T-cell (primary cell): ENCODE measurements around the gene COX6B2. TPM values are rescaled to one million over a fixed set of nuclear protein-coding genes. Genes with fewer than 3 reads are reported as not detected.

Experiments
- ATAC-seq, 4 experiments: fragments of 200-7000 bp in 3 of 4; fragments of 150-1000 bp in 1 of 4; cut with Tn5 transposase; replicated peaks in 1 of 4; 1 replicate in 3 of 4; 2 replicates in 1 of 4; pipeline ENCODE4 v1.10.0; 2021; ENCODE audit warnings: moderate library complexity in 3 of 4, mild to moderate bottlenecking in 2 of 4, moderate number of reproducible peaks in 1 of 4
- CTCF ChIA-PET, 2 donors: fragments of 300-600 bp; sonication (Branson Sonifier 250); formaldehyde crosslinking; loops; one replicate each; lab custom pipeline; 2022; ENCODE audit warnings: antibody characterized with exemption in 2 of 2; lab: Charles Lee
- POLR2A ChIA-PET, 2 donors: fragments of 300-600 bp; sonication (Branson Sonifier 250); formaldehyde crosslinking; loops; one replicate each; lab custom pipeline; 2022; ENCODE audit warnings: antibody characterized with exemption in 2 of 2; lab: Charles Lee
- DNase-seq, 35 experiments: peaks; one replicate each; pipeline versions ENCODE4 v3.0.0 to v3.0.0-alpha.2; 2013 to 2023
- H3K27ac ChIP-seq: one replicate; pipeline ENCODE4 v1.5.1; 2013; ENCODE audit warnings: low read length
- H3K27me3 ChIP-seq, 2 experiments: replicated peaks in 1 of 2; 1 replicate in 1 of 2; 2 replicates in 1 of 2; pipeline versions ENCODE4 v1.6.1 to v1.7.0; 2013; ENCODE audit warnings: low read length in 1 of 2, mixed read lengths in 1 of 2; ENCODE audit not compliant: control insufficient read depth in 2 of 2, insufficient read depth in 2 of 2; ENCODE audit errors: extremely low read depth in 1 of 2
- H3K36me3 ChIP-seq, 2 donors: 1 replicate in 1 of 2; 2 replicates in 1 of 2; pipeline versions ENCODE4 v1.6.1 to v1.7.0; 2013; ENCODE audit warnings: low read length in 1 of 2; ENCODE audit not compliant: control insufficient read depth in 2 of 2, insufficient read depth in 1 of 2; ENCODE audit errors: extremely low read depth in 1 of 2
- H3K4me1 ChIP-seq, 2 experiments: 1 replicate in 1 of 2; 2 replicates in 1 of 2; pipeline versions ENCODE4 v1.6.1 to v1.7.0; 2013; ENCODE audit warnings: low read length in 2 of 2, mixed read lengths in 1 of 2; ENCODE audit not compliant: insufficient read depth in 2 of 2, control insufficient read depth in 1 of 2; ENCODE audit errors: extremely low read depth in 1 of 2
- H3K4me3 ChIP-seq, 2 donors: 1 replicate in 1 of 2; 2 replicates in 1 of 2; pipeline versions ENCODE4 v1.5.1 to v1.7.0; 2013; ENCODE audit warnings: mild to moderate bottlenecking in 2 of 2, low read length in 1 of 2, moderate library complexity in 1 of 2; ENCODE audit not compliant: control insufficient read depth in 1 of 2; ENCODE audit errors: extremely low read depth in 1 of 2
- H3K9me3 ChIP-seq: 2 replicates; pipeline ENCODE4 v1.7.0; 2013
- H3K27ac Mint-ChIP-seq, 2 donors: one replicate each; pipeline ENCODE4 v1.8.0; 2020 to 2021; ENCODE audit warnings: mild to moderate bottlenecking in 2 of 2, mixed read lengths in 2 of 2
- H3K27me3 Mint-ChIP-seq, 2 donors: one replicate each; pipeline ENCODE4 v1.8.0; 2021 to 2022; ENCODE audit warnings: mixed read lengths in 2 of 2
- H3K36me3 Mint-ChIP-seq: one replicate; pipeline ENCODE4 v1.8.0; 2021; ENCODE audit warnings: mixed read lengths
- H3K4me1 Mint-ChIP-seq, 3 donors: one replicate each; pipeline ENCODE4 v1.8.0; 2020 to 2022; ENCODE audit warnings: mixed read lengths in 3 of 3, mild to moderate bottlenecking in 1 of 3
- H3K4me3 Mint-ChIP-seq, 3 donors: one replicate each; pipeline ENCODE4 v1.8.0; 2020 to 2022; ENCODE audit warnings: mild to moderate bottlenecking in 3 of 3, mixed read lengths in 3 of 3, moderate library complexity in 3 of 3
- H3K9me3 Mint-ChIP-seq, 3 donors: one replicate each; pipeline ENCODE4 v1.8.0; 2020 to 2022; ENCODE audit warnings: mixed read lengths in 3 of 3
- WGBS: methylation state at CpG from one replicate; pipeline ENCODE4 v1.1.5; 2013; ENCODE audit warnings: missing lambda C conversion rate; ENCODE audit not compliant: insufficient coverage; 5-methylcytosine and 5-hydroxymethylcytosine counted together
- total RNA-seq, 35 experiments: library from RNA in 6 of 35; stranded (reverse) in 6 of 35; fragments of 120-200 nt in 1 of 35; gene quantifications; one replicate each; pipeline versions ENCODE4 v1.2.1 to v1.2.4 and lab custom pipeline; 2013 to 2026

Gene COX6B2
- total RNA-seq, 5 donors from 2014 or later (not counting 1 experiment from before 2014, with no cell fraction given) = 0.12 to 0.51 TPM; not detected in 3

- Histone ChIP-seq H3K9me3 (no peaks in the 10 kb centered on the region), H3K4me1 (peaks cover 0 to 17% of the 10 kb centered on the region in 2 experiments), H3K27ac (no peak overlapping the region), H3K36me3 (no peaks in the 10 kb centered on the region), H3K4me3 (no peak overlapping the region), H3K27me3 (peaks cover 0 to 17% of the 10 kb centered on the region in 2 experiments)
- H3K9me3 Mint-ChIP-seq = no peaks in the 10 kb centered on the region
- no peaks in the 10 kb centered on the region for H3K36me3 Mint-ChIP-seq
- ATAC-seq = no peak
- CTCF ChIA-PET = interaction anchor here (0.6 to 2.5 kb wide), 5 partner anchors 9 to 161 kb away, joined by 3 to 15 read pairs (median 7); partner anchors contain the start of genes ISOC2 (in 1 of the 2) and KMT5C (in 1 of the 2)
- no peaks in the 10 kb centered on the region for H3K27me3 Mint-ChIP-seq
- POLR2A ChIA-PET = interaction anchor here in 1 of 2 donors (1.1 kb wide), 1 partner anchor 38 kb away, joined by 6 read pairs; the partner anchor contains the start of gene KMT5C
- 78% methylated on average over 9 of the region's 15 CpGs for WGBS
- peaks cover 11 to 13% (median 11%) of the 10 kb centered on the region in 3 donors for H3K4me1 Mint-ChIP-seq
- no peak overlapping the region for H3K27ac Mint-ChIP-seq
- H3K4me3 Mint-ChIP-seq = peak overlapping the region in 2 of 3 donors; percentile 81 to 83
- no peak for DNase-seq
Observed at GRCh38 chr19:55300886-55301458, 53.5 kb downstream of the COX6B2 start.

- Mint-ChIP-seq H3K36me3 (no peaks in the 10 kb centered on the region), H3K27me3 (no peaks in the 10 kb centered on the region), H3K4me3 (no peak overlapping the region), H3K9me3 (no peaks in the 10 kb centered on the region), H3K4me1 (peaks cover 8 to 11% (median 9%) of the 10 kb centered on the region in 3 donors), H3K27ac (no peak overlapping the region)
- 85% methylated on average over 6 of the region's 10 CpGs for WGBS
- peaks cover 0 to 17% of the 10 kb centered on the region in 2 experiments for H3K4me1 ChIP-seq
- no peak overlapping the region for H3K4me3 ChIP-seq
- no peak overlapping the region for H3K27ac ChIP-seq
- CTCF ChIA-PET = interaction anchor here in 1 of 2 donors (0.7 kb wide), 1 partner anchor 283 kb away, joined by 3 read pairs; no protein-coding TSS in a partner anchor
- ATAC-seq (no peak), DNase-seq (no peak)
- POLR2A ChIA-PET = no interaction called here
- H3K9me3 ChIP-seq = no peaks in the 10 kb centered on the region
- no peaks in the 10 kb centered on the region for H3K36me3 ChIP-seq
- H3K27me3 ChIP-seq = peaks cover 0 to 17% of the 10 kb centered on the region in 2 experiments
Observed at GRCh38 chr19:55299991-55300390, 54.5 kb downstream of the COX6B2 start.

Other genes starting within 250 kb of the COX6B2 start
- gene PPP1R12C, start 237.1 kb downstream of the COX6B2 start, total RNA-seq = 100 to 1,000 TPM; 129 to 197 (median 173) TPM
- gene TNNT1, start 205.5 kb downstream of the COX6B2 start, total RNA-seq = under 1 TPM in 2 of 5 donors, not detected in 3; 0.36 to 0.76 TPM
- gene TNNI3, start 197.0 kb downstream of the COX6B2 start, total RNA-seq = not detected
- gene DNAAF3, start 188.1 kb downstream of the COX6B2 start, total RNA-seq = not detected
- 1 to 10 TPM in 2 of 5 donors, not detected in 3; 2.7 to 2.9 TPM for gene SYT5, start 174.4 kb downstream of the COX6B2 start, total RNA-seq
- gene PTPRH, start 145.2 kb downstream of the COX6B2 start, total RNA-seq = 1 to 10 TPM in 1 of 5 donors, under 1 TPM in 2, not detected in 2; 0.16 to 1.1 (median 0.51) TPM
- gene TMEM86B, start 126.0 kb downstream of the COX6B2 start, total RNA-seq = 10 to 100 TPM; 10.6 to 22.4 (median 18.2) TPM
- gene PPP6R1, start 95.7 kb downstream of the COX6B2 start, total RNA-seq = 100 to 1,000 TPM; 173 to 208 (median 194) TPM
- gene HSPBP1, start 74.6 kb downstream of the COX6B2 start, total RNA-seq = 10 to 100 TPM; 16.8 to 27.6 (median 24.7) TPM
- gene BRSK1, start 70.7 kb downstream of the COX6B2 start, total RNA-seq = 1 to 10 TPM; 2.9 to 5.8 (median 3.9) TPM
- gene TMEM150B, start 29.4 kb downstream of the COX6B2 start, total RNA-seq = under 1 TPM in 1 of 5 donors, not detected in 4; 0.47 TPM
- gene KMT5C, start 14.8 kb downstream of the COX6B2 start, total RNA-seq = 10 to 100 TPM; 24.4 to 71.8 (median 30.7) TPM
- gene GARIN5B, start 8.5 kb upstream of the COX6B2 start, total RNA-seq = not detected
- gene IL11, start 15.7 kb upstream of the COX6B2 start, total RNA-seq = under 1 TPM in 2 of 5 donors, not detected in 3; 0.53 to 0.96 TPM
- gene TMEM190, start 22.1 kb upstream of the COX6B2 start, total RNA-seq = not detected
- gene TMEM238, start 29.6 kb upstream of the COX6B2 start, total RNA-seq = 10 to 100 TPM; 10.8 to 23.2 (median 20.0) TPM
- gene RPL28, start 31.2 kb upstream of the COX6B2 start, total RNA-seq = 1,000 to 10,000 TPM; 3,465 to 4,436 (median 4,286) TPM
- 10 to 100 TPM; 27.5 to 75.2 (median 35.1) TPM for gene UBE2S, start 53.1 kb upstream of the COX6B2 start, total RNA-seq
- gene SHISA7, start 88.6 kb upstream of the COX6B2 start, total RNA-seq = not detected
- gene ISOC2, start 106.9 kb upstream of the COX6B2 start, total RNA-seq = 10 to 100 TPM in 3 of 5 donors, 1 to 10 TPM in 2; 6.8 to 18.9 (median 14.7) TPM
- not detected for gene C19orf85, start 110.0 kb upstream of the COX6B2 start, total RNA-seq
- 10 to 100 TPM; 14.2 to 24.1 (median 16.2) TPM for gene ZNF628, start 121.9 kb upstream of the COX6B2 start, total RNA-seq
- gene NAT14, start 130.5 kb upstream of the COX6B2 start, total RNA-seq = 10 to 100 TPM in 1 of 5 donors, 1 to 10 TPM in 4; 6.3 to 10.4 (median 8.1) TPM
- 1 to 10 TPM in 2 of 5 donors, under 1 TPM in 3; 0.38 to 1.3 (median 0.66) TPM for gene SSC5D, start 133.7 kb upstream of the COX6B2 start, total RNA-seq
- not detected for gene SBK2, start 182.4 kb upstream of the COX6B2 start, total RNA-seq
- gene SBK3, start 190.8 kb upstream of the COX6B2 start, total RNA-seq = not detected
- 10 to 100 TPM in 3 of 5 donors, 1 to 10 TPM in 2; 5.4 to 13.3 (median 10.0) TPM for gene ZNF579, start 226.1 kb upstream of the COX6B2 start, total RNA-seq
- gene FIZ1, start 244.8 kb upstream of the COX6B2 start, total RNA-seq = 10 to 100 TPM in 4 of 5 donors, 1 to 10 TPM in 1; 9.8 to 27.7 (median 19.0) TPM
- 10 to 100 TPM; 14.9 to 42.2 (median 33.4) TPM for gene ZNF524, start 245.6 kb upstream of the COX6B2 start, total RNA-seq